IMR-90 (cell line): ENCODE results near the gene MAGI1. TPM values are rescaled to one million over a fixed set of nuclear protein-coding genes. Genes with fewer than 3 reads are reported as not detected.
A peak's percentile ranks its signal among the peaks of the same experiment; 100 is the strongest.

Experiments used
- ATAC-seq: fragments of 200-7000 bp; cut with Tn5 transposase; 2 replicates; pipeline ENCODE4 v1.9.1; 2020; ENCODE audit warnings: low read depth, mild to moderate bottlenecking, moderate library complexity
- BruUV-seq: library from RNA; stranded (reverse); fragments of 400-500 nt; replicated peaks from 2 replicates; lab custom pipeline; 2021; lab: Mats Ljungman, UMichigan
- CTCF ChIA-PET: fragments of 300-600 bp; formaldehyde crosslinking; extraction: SDS; loops from one replicate; lab custom pipeline; 2021; ENCODE audit warnings: antibody characterized with exemption; lab: Yijun Ruan, JAX
- POLR2A ChIA-PET: fragments of 300-600 bp; sonication (Branson Sonifier 250); formaldehyde crosslinking; loops from one replicate; lab custom pipeline; 2022; ENCODE audit warnings: antibody characterized with exemption; ENCODE audit not compliant: unreplicated experiment; lab: Charles Lee
- DNase-seq: peaks from one replicate; pipeline ENCODE4 v3.0.0; 2013
- H2AFZ ChIP-seq: replicated peaks from 2 replicates; pipeline ENCODE3; 2013; ENCODE audit warnings: low read length, mild to moderate bottlenecking; ENCODE audit not compliant: poor library complexity
- H2AK5ac ChIP-seq: 2 replicates; pipeline ENCODE4 v1.6.1; 2013; ENCODE audit warnings: low read depth, low read length, inconsistent platforms
- H2AK9ac ChIP-seq: replicated peaks from 2 replicates; pipeline ENCODE3; 2013; ENCODE audit warnings: mild to moderate bottlenecking, low read depth, low read length, moderate library complexity; ENCODE audit not compliant: poor library complexity
- H2BK120ac ChIP-seq: 2 replicates; pipeline ENCODE4 v1.6.1; 2013; ENCODE audit warnings: low read depth, low read length, inconsistent platforms
- H2BK15ac ChIP-seq: 3 replicates; pipeline ENCODE4 v1.6.1; 2013; ENCODE audit warnings: low read depth, low read length, inconsistent platforms
- H2BK20ac ChIP-seq: 2 replicates; pipeline ENCODE4 v1.6.1; 2013; ENCODE audit warnings: low read depth, mild to moderate bottlenecking, inconsistent platforms, low read length, moderate library complexity
- H2BK5ac ChIP-seq: 2 replicates; pipeline ENCODE4 v1.6.1; 2013; ENCODE audit warnings: mild to moderate bottlenecking, low read depth, low read length, inconsistent platforms; ENCODE audit not compliant: poor library complexity, severe bottlenecking
- H3K14ac ChIP-seq: replicated peaks from 2 replicates; pipeline ENCODE4 v1.6.1; 2013; ENCODE audit warnings: low read depth, low read length, inconsistent platforms
- H3K18ac ChIP-seq: 2 replicates; pipeline ENCODE4 v1.6.1; 2013; ENCODE audit warnings: low read depth, low read length, control low read depth
- H3K23ac ChIP-seq: 2 replicates; pipeline ENCODE4 v1.6.1; 2013; ENCODE audit warnings: low read depth, low read length, inconsistent platforms
- H3K27ac ChIP-seq: 2 replicates; pipeline ENCODE4 v1.5.1; 2013; ENCODE audit warnings: mild to moderate bottlenecking, control low read depth, low read length; ENCODE audit not compliant: insufficient read depth
- H3K27me3 ChIP-seq: 2 replicates; pipeline ENCODE4 v1.6.1; 2013; ENCODE audit warnings: low read length; ENCODE audit not compliant: control insufficient read depth, insufficient read depth
- H3K36me3 ChIP-seq: 2 replicates; pipeline ENCODE4 v1.6.1; 2013; ENCODE audit warnings: low read length, mixed read lengths; ENCODE audit not compliant: control insufficient read depth, insufficient read depth
- H3K4ac ChIP-seq: 2 replicates; pipeline ENCODE4 v1.6.1; 2013; ENCODE audit warnings: low read depth, low read length, inconsistent platforms
- H3K4me1 ChIP-seq: 2 replicates; pipeline ENCODE4 v1.6.1; 2013; ENCODE audit warnings: low read length, mixed read lengths; ENCODE audit not compliant: control insufficient read depth, insufficient read depth
- H3K4me2 ChIP-seq: 2 replicates; pipeline ENCODE4 v1.6.1; 2013; ENCODE audit warnings: low read depth, mild to moderate bottlenecking, control low read depth, low read length, moderate library complexity
- H3K4me3 ChIP-seq: 2 replicates; pipeline ENCODE4 v1.5.1; 2013; ENCODE audit warnings: low read depth, mild to moderate bottlenecking, control low read depth, low read length, moderate library complexity; ENCODE audit not compliant: insufficient read depth
- H3K56ac ChIP-seq: 2 replicates; pipeline ENCODE4 v1.6.1; 2013; ENCODE audit warnings: low read length, inconsistent platforms; ENCODE audit not compliant: insufficient read depth; ENCODE audit errors: extremely low read depth
- H3K79me1 ChIP-seq, 2 experiments: 2 replicates each; pipeline ENCODE4 v1.6.1; 2013; ENCODE audit warnings: low read length in 2 of 2, inconsistent platforms in 1 of 2, low read depth in 1 of 2
- H3K9ac ChIP-seq: 2 replicates; pipeline ENCODE4 v1.6.1; 2013; ENCODE audit warnings: low read depth, low read length, control low read depth
- H3K9me1 ChIP-seq: 2 replicates; pipeline ENCODE4 v1.6.1; 2013; ENCODE audit warnings: low read length, inconsistent platforms; ENCODE audit not compliant: insufficient read depth
- H3K9me3 ChIP-seq: 2 replicates; pipeline ENCODE4 v1.6.1; 2013; ENCODE audit warnings: low read length; ENCODE audit not compliant: control insufficient read depth, insufficient read depth
- H4K20me1 ChIP-seq: 2 replicates; pipeline ENCODE4 v1.6.1; 2013; ENCODE audit warnings: low read length, inconsistent platforms; ENCODE audit not compliant: insufficient read depth
- H4K5ac ChIP-seq: 2 replicates; pipeline ENCODE4 v1.6.1; 2013; ENCODE audit warnings: mild to moderate bottlenecking, low read depth, low read length, control low read depth
- H4K8ac ChIP-seq, 2 experiments: 2 replicates each; pipeline ENCODE4 v1.6.1; 2013; ENCODE audit warnings: low read depth in 2 of 2, low read length in 2 of 2, control low read depth in 1 of 2, inconsistent platforms in 1 of 2
- H4K91ac ChIP-seq: 2 replicates; pipeline ENCODE4 v1.6.1; 2013; ENCODE audit warnings: low read depth, low read length, inconsistent platforms; ENCODE audit not compliant: insufficient read depth
- FOS ChIP-seq: fragments of 150-350 bp; IDR thresholded peaks from 2 replicates; pipeline ENCODE4 v1.6.1; 2016; ENCODE audit warnings: low read depth, low read length
- MAFK ChIP-seq: IDR thresholded peaks from 2 replicates; pipeline ENCODE4 v1.6.1; 2012; ENCODE audit warnings: low read depth, low read length, improper control_type of control experiment
- MAZ ChIP-seq: IDR thresholded peaks from 2 replicates; pipeline ENCODE4 v1.6.1; 2012; ENCODE audit warnings: low read depth, mild to moderate bottlenecking, low read length, improper control_type of control experiment, moderate library complexity, borderline replicate concordance
- WGBS, 2 experiments: methylation state at CpG; one replicate each; pipeline versions ENCODE4 v1.1.5 to v1.1.7; 2013; ENCODE audit warnings: missing lambda C conversion rate in 2 of 2; ENCODE audit not compliant: insufficient read length in 1 of 2; ENCODE audit errors: extremely low coverage in 2 of 2; 5-methylcytosine and 5-hydroxymethylcytosine counted together
- dilution Hi-C: fragments of 300-500 bp; cut with HindIII; formaldehyde crosslinking; loops from one replicate; pipeline ENCODE4 v1.14.3; 2018; ENCODE audit warnings: low sequenced_read_pairs; ENCODE audit not compliant: unreplicated experiment
- in situ Hi-C: fragments of 300-500 bp; cut with MboI; formaldehyde crosslinking; loops from 3 replicates; pipeline ENCODE4 v1.14.3; 2019; ENCODE audit warnings: low sequenced_read_pairs, inconsistent platforms, mixed read lengths
- intact Hi-C: fragments of 100-400 bp; cut with micrococcal nuclease; formaldehyde crosslinking; loops from 2 replicates; pipeline ENCODE4 v1.10.0; 2022
- polyA plus RNA-seq, 3 experiments: library from polyadenylated mRNA; depleted of rRNA; stranded (reverse); fragments of >200 nt; gene quantifications; 2 replicates each; pipeline ENCODE4 v1.2.3, GENCODE V29; 2012; ENCODE audit warnings: low replicate concordance in 1 of 3
- total RNA-seq: library from RNA; depleted of rRNA; stranded (reverse); fragments of >200 nt; gene quantifications from 2 replicates; pipeline ENCODE4 v1.2.3, GENCODE V29; 2012

MAGI1 gene
- total and polyA plus RNA-seq, 2 of the 4 experiments (the other 2 are of a cell fraction), result 14.5 to 24.2 TPM

DNA sequence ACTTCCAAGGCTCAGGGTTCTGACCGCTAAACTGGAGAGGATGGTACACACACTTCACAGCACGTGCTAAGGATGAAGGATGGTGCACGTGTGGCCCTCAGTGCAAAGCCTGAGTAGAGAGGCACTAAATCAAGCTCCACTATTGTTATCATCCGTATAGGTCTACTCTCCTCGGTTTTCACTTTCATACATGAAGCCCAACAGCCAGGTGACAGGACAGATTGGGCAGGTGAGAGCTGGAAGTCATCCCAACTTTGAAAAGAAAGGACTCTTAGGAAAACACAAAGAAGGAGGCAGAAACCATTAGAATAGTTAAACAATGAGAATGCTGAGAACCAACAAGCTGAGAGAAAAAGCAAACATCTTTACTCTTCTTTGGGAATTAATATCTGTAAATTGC, 21.1 kb downstream of the MAGI1 start:
- H2AFZ ChIP-seq, result no peak overlapping the region
- H3K4me3 ChIP-seq, result no peak overlapping the region
- no peak for DNase-seq
- H3K79me1 ChIP-seq, result peaks cover 34 to 67% of the 10 kb centered on the region in 2 experiments
- ChIA-PET POLR2A (no interaction called here), CTCF (no interaction called here)
- no peak overlapping the region for H2BK15ac ChIP-seq
- no CpG with 5 or more reads among the region's 5 CpGs for WGBS, 2 experiments
- no peak for ATAC-seq
- no peak overlapping the region for H3K23ac ChIP-seq
- H2AK9ac ChIP-seq, result no peak overlapping the region
- no peak overlapping the region for H3K4ac ChIP-seq
- intact Hi-C loops (no loop called here), in situ Hi-C loops (no loop called here), dilution Hi-C loops (no loop called here)
- H3K27ac ChIP-seq, result no peak overlapping the region
- H3K9ac ChIP-seq, result no peak overlapping the region
- peak overlapping the region; percentile 7; the same call in 1 of the 2 replicates for H4K5ac ChIP-seq
- H4K20me1 ChIP-seq, result peaks cover 40% of the 10 kb centered on the region; the same call in 1 of the 2 replicates
- TF ChIP-seq FOS (no peak), MAZ (no peak), MAFK (no peak)
- no peak overlapping the region for H4K8ac ChIP-seq
- H3K36me3 ChIP-seq, result no peaks in the 10 kb centered on the region
- no peaks in the 10 kb centered on the region; the same call in 1 of the 2 replicates for H3K4me1 ChIP-seq
- H3K4me2 ChIP-seq, result no peak overlapping the region
- peaks cover 11% of the 10 kb centered on the region for H3K9me1 ChIP-seq
- H2AK5ac ChIP-seq, result no peak overlapping the region
- BruUV-seq, result no TSS peak
- H3K56ac ChIP-seq, result no peak overlapping the region
- no peak overlapping the region for H4K91ac ChIP-seq
- H3K9me3 ChIP-seq, result no peaks in the 10 kb centered on the region
- H3K27me3 ChIP-seq, result no peaks in the 10 kb centered on the region
- H2BK120ac ChIP-seq, result no peak overlapping the region
- no peak overlapping the region for H2BK5ac ChIP-seq
- no peak overlapping the region for H2BK20ac ChIP-seq
- H3K18ac ChIP-seq, result no peak overlapping the region
- no peak overlapping the region for H3K14ac ChIP-seq
